GM20000 (cell line): ENCODE data around the gene KDM7A.
A peak's percentile ranks its signal among the peaks of the same experiment; 100 is the strongest.

Experiments used
- DNase-seq: peaks from one replicate; pipeline ENCODE4 v3.0.0; 2012; ENCODE audit warnings: low spot score
- TF ChIP-seq, protein P1 (sequence below): IDR thresholded peaks from 2 replicates; pipeline ENCODE4 v1.5.1; 2012; ENCODE audit warnings: mild to moderate bottlenecking, control low read depth; ENCODE audit errors: extremely low read depth, missing control alignments

Gene KDM7A

DNA sequence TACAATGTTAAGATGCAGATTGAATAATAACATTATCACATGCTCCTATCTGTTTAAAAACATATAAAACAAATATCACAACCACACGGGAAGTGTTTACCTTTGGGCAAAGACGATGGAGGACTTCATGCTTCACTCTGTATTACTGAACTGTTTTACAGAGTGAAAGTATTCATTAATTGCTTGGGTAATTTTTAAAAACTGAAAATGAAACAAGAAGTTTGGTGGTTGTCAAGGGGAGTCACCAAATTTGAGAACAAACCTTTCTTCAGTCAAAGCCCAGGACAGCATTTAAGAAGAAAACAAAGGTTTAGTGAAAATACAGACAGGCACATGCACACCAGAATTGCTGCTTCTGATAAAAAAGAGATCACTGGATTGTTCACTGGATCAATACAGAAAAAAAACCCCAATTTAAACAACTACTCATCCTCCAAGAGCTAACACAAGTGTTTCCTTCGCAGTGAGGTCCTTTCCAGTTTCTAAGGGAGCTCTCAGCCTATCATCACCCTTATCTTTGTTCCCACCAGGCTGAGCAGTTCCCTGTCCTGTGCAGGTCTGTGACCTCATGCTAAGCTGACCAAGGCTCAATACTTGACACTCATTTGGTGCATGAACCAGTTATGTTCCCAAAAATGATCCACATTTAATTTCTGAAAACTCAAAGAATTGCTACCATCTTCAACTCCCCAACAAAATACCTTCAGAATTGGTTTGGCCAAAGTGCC lies 122.8 kb downstream of the KDM7A start:
- TF ChIP-seq, protein P1, sequence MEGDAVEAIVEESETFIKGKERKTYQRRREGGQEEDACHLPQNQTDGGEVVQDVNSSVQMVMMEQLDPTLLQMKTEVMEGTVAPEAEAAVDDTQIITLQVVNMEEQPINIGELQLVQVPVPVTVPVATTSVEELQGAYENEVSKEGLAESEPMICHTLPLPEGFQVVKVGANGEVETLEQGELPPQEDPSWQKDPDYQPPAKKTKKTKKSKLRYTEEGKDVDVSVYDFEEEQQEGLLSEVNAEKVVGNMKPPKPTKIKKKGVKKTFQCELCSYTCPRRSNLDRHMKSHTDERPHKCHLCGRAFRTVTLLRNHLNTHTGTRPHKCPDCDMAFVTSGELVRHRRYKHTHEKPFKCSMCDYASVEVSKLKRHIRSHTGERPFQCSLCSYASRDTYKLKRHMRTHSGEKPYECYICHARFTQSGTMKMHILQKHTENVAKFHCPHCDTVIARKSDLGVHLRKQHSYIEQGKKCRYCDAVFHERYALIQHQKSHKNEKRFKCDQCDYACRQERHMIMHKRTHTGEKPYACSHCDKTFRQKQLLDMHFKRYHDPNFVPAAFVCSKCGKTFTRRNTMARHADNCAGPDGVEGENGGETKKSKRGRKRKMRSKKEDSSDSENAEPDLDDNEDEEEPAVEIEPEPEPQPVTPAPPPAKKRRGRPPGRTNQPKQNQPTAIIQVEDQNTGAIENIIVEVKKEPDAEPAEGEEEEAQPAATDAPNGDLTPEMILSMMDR = no peak
- peak; percentile 66 for DNase-seq

DNA sequence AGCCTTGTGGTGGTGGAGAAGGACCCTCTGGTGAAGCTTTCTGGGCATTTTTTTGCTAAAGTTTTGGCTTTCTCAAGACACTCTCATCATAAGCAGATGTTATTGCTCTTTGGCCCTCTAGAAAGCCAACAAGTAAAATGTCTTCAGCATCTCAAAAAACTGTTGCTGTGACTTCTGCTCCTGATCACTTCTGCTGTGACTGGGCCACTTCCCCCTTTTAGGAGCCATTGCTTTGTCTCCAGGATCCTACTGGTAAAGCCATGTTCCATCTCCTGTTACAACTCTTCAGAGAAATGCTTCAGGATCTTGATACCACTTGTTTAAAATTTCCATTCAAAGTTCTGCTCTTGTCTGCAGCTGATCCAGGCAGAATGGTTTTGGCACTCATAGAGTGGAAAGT lies 125.0 kb downstream of the KDM7A start:
- DNase-seq = no peak
- TF ChIP-seq, protein P1 = no peak

DNA sequence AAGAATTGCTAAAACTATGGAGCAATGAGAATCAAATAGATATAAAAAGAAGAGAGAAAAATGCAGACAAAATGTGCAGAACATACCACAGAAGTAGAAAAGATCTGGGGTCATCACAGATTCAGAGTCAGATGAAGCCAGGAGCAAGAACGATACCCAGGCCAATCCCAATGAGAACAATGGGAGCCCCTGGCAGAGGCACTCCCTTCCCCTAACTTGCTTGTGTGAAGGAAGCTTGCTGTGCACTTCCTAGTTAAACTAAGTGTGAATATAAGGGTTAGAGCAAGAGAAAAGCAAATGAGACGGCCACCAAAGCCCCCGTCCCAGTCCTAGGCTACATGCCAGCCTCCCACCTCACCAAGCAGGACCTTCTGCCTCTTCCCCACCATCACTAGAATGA lies 126.7 kb downstream of the KDM7A start:
- DNase-seq = no peak
- TF ChIP-seq, protein P1 = no peak

DNA sequence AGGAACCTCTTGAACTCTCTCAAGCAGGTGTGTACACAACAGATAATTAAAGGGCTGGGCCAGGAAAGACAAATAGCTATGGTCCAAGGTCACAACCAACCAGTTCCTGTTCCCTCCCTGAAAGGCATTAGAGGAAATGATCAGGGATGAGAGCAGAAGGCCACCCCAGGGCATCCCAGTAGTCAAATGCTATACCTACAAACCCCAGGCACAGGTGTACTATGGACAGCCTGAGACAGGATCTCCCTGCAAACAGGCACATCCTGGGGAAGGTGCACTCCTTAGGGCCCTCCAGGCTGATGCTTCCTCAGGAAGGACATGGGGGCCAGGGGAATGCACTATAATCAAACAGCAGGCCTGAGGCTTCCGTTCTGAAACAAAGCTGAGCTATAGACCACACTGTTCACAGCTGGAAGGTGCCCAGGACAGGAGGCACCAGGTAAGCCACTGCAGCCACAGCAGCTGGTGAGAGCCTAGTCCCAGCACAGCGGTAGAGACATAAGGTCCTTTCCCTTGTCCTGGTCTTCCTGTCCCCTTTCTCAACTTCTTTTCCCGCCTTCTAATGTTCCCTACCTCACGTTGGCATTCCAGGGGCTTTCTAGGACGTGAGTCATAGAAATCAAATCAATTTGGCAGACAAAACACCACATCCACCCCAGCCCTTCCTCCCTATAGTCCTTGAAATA lies 127.3 kb downstream of the KDM7A start:
- TF ChIP-seq, protein P1 = no peak
- DNase-seq = no peak

DNA sequence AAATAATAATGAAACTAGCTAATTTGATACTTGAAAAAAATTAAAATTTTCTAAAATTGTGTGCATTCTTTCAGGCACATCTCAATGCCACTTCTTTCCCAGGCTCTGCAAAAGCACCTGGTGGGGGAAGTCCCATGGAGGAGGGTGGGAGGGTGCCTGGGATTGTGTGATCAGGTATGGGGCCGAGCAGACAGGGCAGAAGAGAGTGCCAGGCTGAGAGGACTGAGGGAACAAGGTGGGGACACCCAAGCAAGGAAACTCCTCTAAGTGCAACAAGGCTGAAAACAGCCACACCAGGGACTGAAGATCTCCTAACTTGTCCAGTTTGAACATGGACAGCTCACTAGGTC lies 127.8 kb downstream of the KDM7A start:
- TF ChIP-seq, protein P1 = no peak
- no peak for DNase-seq

DNA sequence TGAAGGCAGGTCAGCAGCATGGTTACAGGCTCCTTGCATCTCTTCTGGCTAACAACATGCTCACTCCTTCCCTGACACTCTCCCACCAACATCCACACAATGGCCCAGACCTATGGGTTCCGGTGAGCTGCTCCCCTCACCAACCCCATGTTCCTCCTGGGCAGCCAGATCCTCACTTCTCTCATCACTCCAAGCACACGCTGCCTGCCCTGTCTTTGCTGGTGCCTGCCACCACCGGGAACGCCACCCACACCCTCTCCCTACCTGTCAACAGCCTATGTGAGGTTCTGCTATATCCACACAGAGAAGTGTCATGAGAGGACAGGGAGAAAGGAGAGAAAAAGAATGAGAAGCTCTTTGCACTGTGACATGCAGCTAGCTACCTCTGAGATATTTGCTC lies 128.6 kb downstream of the KDM7A start:
- TF ChIP-seq, protein P1 = no peak

DNA sequence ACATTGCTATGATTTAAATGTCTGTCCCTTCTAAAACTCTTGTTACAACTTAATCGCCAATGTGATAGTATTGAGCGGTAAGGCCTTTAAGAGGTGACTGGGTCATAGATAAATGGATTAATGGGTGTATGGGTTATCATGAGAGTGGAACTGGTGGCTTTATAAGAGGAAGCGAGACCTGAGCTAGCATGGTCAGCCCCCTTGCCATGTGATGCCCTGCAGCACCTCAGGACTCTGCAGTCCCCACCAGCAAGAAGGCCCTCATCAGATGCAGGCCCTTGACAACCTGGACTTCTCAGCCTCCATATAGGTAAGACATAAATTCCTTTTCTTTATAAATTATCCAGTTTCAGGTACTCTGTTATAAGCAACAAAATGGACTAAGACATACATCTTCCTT lies 129.6 kb downstream of the KDM7A start:
- TF ChIP-seq, protein P1 = no peak
- no peak for DNase-seq

More for the DNA sequence above, 128.6 kb downstream of the KDM7A start:
- DNase-seq = no peak
